ENCODE data around the gene SLC22A13. TPM values are rescaled to one million over a fixed set of nuclear protein-coding genes. Genes with fewer than 3 reads are reported as not detected.

Gene SLC22A13
- total and polyA plus RNA-seq, 10 donors, result 0.05 to 1.6 (median 0.51) TPM; not detected in 1

DNA sequence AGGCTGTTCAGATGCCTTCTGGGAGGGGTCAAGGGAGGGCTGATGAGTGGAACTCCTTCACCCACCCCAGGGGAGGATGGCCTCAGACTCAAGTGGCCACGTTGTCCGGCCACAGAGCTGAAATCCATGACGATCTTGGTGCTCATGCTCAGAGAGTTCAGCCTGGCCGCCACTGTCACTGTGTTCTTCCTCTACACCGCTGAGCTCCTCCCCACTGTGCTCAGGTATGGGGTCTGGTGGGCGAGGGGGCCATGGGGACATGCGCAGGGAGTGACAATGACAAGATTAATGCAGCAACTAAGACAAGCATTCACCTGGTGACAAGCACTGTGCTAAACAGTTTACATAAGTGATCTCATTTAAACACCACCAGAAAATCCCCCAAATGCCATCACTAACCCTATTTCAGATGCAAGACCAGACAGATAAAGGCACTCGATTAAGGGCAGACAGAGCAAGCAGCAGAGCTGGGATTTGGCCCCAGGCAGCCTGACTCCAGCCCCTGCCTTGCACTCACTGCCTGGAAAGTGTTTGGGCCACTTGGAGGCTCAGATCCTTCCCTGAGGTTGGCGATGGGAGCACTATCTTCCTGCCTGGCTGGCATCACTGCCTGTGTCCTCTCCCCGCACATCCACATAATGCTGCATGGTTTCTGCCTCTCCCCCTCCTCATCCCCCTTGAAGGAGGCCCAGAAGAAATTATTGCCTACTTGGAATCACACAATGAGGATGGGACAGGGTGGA, 50.0 kb downstream of the SLC22A13 start:
- 86 to 95% (median 89%) methylated on average over 10 of the region's 10 CpGs for WGBS, 5 donors

DNA sequence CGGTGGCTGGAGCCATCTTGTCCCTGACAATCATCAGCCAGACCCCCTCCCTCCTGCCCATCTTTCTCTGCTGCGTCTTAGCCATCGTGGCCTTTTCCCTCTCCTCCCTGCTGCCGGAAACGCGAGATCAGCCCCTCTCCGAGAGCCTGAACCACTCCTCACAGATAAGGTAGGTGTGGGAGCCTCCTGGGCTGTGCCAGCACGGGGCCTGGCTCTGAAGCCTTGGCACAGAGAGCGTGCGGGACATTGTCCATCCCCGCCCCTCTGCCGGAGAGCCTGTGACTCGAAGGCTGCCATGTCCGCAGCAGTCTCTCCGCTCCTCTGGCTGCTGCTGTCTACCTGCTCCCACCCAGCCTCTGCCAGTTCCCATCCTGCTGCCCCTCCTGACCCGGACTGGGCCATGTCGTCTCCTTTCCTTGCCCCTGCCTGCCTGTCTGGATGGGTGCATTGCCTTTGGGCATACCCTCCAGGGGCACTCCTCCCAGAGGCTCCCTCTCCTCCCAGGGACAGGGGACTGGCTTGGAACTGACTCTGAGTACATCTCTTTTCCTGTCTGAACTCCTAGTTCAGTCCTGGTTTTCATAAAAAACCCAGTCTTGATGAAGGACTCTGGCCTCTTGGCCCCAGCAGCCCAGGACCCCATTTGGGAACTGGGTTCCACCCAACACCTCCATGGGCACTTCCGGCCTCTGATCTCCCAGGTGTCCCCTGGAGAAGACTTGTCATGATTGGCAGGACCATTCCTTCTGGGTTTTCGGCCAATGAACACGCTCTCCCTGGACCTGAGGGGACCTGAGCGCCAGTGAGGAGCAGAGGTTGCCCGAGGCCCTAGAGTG, 51.0 kb downstream of the SLC22A13 start:
- H3K27ac ChIP-seq, result no peak overlapping the region
- no peak overlapping the region for H3K4me3 ChIP-seq
- intact Hi-C loops (cut with DNase I; ENCODE audit: low total_unique reads), result no loop called here
- peaks cover 0 to 10% (median 2%) of the 10 kb centered on the region in 6 donors for H3K4me1 ChIP-seq
- no peaks in the 10 kb centered on the region for H3K36me3 ChIP-seq
- 86 to 95% (median 89%) methylated on average over 21 to 22 of the region's 22 CpGs for WGBS, 5 donors
- no peak for DNase-seq
- peaks cover 0 to 6% (median 0%) of the 10 kb centered on the region in 7 donors for H3K27me3 ChIP-seq (replicated peaks in 1 of 7)
- peaks cover 0 to 9% (median 0%) of the 10 kb centered on the region in 8 donors for H3K9me3 ChIP-seq
- TF ChIP-seq POLR2A (IDR thresholded peaks at IDR 0.05) (no peak), POLR2AphosphoS5 (IDR thresholded peaks at IDR 0.05) (no peak)
- TF ChIP-seq, protein P1, sequence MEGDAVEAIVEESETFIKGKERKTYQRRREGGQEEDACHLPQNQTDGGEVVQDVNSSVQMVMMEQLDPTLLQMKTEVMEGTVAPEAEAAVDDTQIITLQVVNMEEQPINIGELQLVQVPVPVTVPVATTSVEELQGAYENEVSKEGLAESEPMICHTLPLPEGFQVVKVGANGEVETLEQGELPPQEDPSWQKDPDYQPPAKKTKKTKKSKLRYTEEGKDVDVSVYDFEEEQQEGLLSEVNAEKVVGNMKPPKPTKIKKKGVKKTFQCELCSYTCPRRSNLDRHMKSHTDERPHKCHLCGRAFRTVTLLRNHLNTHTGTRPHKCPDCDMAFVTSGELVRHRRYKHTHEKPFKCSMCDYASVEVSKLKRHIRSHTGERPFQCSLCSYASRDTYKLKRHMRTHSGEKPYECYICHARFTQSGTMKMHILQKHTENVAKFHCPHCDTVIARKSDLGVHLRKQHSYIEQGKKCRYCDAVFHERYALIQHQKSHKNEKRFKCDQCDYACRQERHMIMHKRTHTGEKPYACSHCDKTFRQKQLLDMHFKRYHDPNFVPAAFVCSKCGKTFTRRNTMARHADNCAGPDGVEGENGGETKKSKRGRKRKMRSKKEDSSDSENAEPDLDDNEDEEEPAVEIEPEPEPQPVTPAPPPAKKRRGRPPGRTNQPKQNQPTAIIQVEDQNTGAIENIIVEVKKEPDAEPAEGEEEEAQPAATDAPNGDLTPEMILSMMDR (IDR thresholded peaks at IDR 0.05 in 8 of 11, conservative IDR thresholded peaks at IDR 0.05 in 3 of 11), result no peak

More for the DNA sequence above, 50.0 kb downstream of the SLC22A13 start:
- TF ChIP-seq POLR2AphosphoS5 (IDR thresholded peaks at IDR 0.05) (no peak), POLR2A (IDR thresholded peaks at IDR 0.05) (no peak)
- TF ChIP-seq, protein P1 (IDR thresholded peaks at IDR 0.05 in 8 of 11, conservative IDR thresholded peaks at IDR 0.05 in 3 of 11), result no peak
- no peaks in the 10 kb centered on the region for H3K36me3 ChIP-seq
- intact Hi-C loops (cut with DNase I; ENCODE audit: low total_unique reads), result no loop called here
- DNase-seq, result no peak
- peaks cover 0 to under 1% (median 0%) of the 10 kb centered on the region in 8 donors for H3K9me3 ChIP-seq
- no peak overlapping the region for H3K4me3 ChIP-seq
- peaks cover 0 to 10% (median 2%) of the 10 kb centered on the region in 6 donors for H3K4me1 ChIP-seq
- peaks cover 0 to 6% (median 0%) of the 10 kb centered on the region in 7 donors for H3K27me3 ChIP-seq (replicated peaks in 1 of 7)
- H3K27ac ChIP-seq, result no peak overlapping the region

DNA sequence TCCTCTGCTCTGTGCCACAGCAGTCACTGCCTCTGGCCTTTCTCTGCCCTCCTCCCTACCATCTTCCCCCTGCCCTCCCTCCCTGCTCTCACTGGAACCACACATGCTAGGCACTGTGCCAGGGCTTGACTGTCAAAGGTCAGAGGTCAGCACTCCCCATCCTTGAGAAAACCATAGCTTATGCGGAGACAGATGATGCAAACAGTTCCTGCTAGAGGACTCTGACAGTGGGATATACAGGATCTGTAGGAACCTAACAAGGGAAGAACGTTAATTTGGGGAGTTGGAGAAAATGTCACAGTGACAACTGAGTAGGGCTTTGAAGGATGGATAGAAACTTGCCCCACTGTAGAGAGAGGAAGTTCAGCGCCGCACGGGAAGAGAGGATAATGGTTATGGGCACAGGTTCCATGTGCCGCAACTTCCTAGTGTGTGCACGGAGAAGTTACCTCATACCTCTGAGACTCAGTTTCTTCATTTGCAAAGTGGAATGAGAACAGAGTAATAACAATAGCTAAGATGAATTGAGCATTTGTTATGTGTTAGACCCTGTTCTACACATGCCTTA, 51.7 kb downstream of the SLC22A13 start:
- Histone ChIP-seq H3K9me3 (peaks cover 0 to 16% (median 0%) of the 10 kb centered on the region in 8 donors), H3K27ac (no peak overlapping the region), H3K36me3 (no peaks in the 10 kb centered on the region), H3K4me1 (peaks cover 0 to 10% (median 2%) of the 10 kb centered on the region in 6 donors), H3K4me3 (no peak overlapping the region), H3K27me3 (replicated peaks in 1 of 7) (peaks cover 0 to under 1% (median 0%) of the 10 kb centered on the region in 7 donors)
- WGBS, 5 donors, result 53 to 84% (median 67%) methylated on average over 7 of the region's 7 CpGs
- DNase-seq, result no peak
- TF ChIP-seq POLR2A (IDR thresholded peaks at IDR 0.05) (no peak), POLR2AphosphoS5 (IDR thresholded peaks at IDR 0.05) (no peak)
- TF ChIP-seq, protein P1 (IDR thresholded peaks at IDR 0.05 in 8 of 11, conservative IDR thresholded peaks at IDR 0.05 in 3 of 11), result no peak
- intact Hi-C loops (cut with DNase I; ENCODE audit: low total_unique reads), result no loop called here
